Measurements from ENCODE around the gene CACNA1I. TPM values are rescaled to one million over a fixed set of nuclear protein-coding genes. Genes with fewer than 3 reads are reported as not detected.

The CACNA1I gene
- total and polyA plus RNA-seq, 11 donors = 0.01 to 0.07 (median 0.04) TPM; not detected in 6

- WGBS, 4 donors = 57 to 72% (median 63%) methylated on average over 1 of the region's 1 CpG
- H3K9me3 ChIP-seq = no peaks in the 10 kb centered on the region
- DNase-seq = no peak
- no peak overlapping the region for H3K27ac ChIP-seq
- H3K4me1 ChIP-seq = no peaks in the 10 kb centered on the region
- no peak for ATAC-seq
- H3K27me3 ChIP-seq = peaks cover 0 to 26% (median 0%) of the 10 kb centered on the region in 9 donors
- H3K36me3 ChIP-seq = no peaks in the 10 kb centered on the region
- no peak for TF ChIP-seq POLR2A (IDR thresholded peaks at IDR 0.05)
- TF ChIP-seq, protein P1, sequence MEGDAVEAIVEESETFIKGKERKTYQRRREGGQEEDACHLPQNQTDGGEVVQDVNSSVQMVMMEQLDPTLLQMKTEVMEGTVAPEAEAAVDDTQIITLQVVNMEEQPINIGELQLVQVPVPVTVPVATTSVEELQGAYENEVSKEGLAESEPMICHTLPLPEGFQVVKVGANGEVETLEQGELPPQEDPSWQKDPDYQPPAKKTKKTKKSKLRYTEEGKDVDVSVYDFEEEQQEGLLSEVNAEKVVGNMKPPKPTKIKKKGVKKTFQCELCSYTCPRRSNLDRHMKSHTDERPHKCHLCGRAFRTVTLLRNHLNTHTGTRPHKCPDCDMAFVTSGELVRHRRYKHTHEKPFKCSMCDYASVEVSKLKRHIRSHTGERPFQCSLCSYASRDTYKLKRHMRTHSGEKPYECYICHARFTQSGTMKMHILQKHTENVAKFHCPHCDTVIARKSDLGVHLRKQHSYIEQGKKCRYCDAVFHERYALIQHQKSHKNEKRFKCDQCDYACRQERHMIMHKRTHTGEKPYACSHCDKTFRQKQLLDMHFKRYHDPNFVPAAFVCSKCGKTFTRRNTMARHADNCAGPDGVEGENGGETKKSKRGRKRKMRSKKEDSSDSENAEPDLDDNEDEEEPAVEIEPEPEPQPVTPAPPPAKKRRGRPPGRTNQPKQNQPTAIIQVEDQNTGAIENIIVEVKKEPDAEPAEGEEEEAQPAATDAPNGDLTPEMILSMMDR (IDR thresholded peaks at IDR 0.05) = no peak
- no peak overlapping the region for H3K4me3 ChIP-seq
- intact Hi-C loops (cut with DNase I) = no loop called here
These were observed 985 bp downstream of the CACNA1I start for GRCh38 chr22:39571538-39571937.

GRCh38 chr22:39574779-39575551 lies 4.4 kb downstream of the CACNA1I start:
- intact Hi-C loops (cut with DNase I) = no loop called here
- no peak overlapping the region for H3K27ac ChIP-seq
- no peaks in the 10 kb centered on the region for H3K4me1 ChIP-seq
- no peak overlapping the region for H3K4me3 ChIP-seq
- H3K9me3 ChIP-seq = no peaks in the 10 kb centered on the region
- no peak for TF ChIP-seq POLR2A (IDR thresholded peaks at IDR 0.05)
- TF ChIP-seq, protein P1 (IDR thresholded peaks at IDR 0.05) = no peak
- no peaks in the 10 kb centered on the region for H3K36me3 ChIP-seq
- no peak for DNase-seq
- peaks cover 0 to 46% (median 5%) of the 10 kb centered on the region in 9 donors for H3K27me3 ChIP-seq
- no peak for ATAC-seq
- 73 to 79% (median 77%) methylated on average over 12 to 14 of the region's 14 CpGs for WGBS, 4 donors

- Histone ChIP-seq H3K4me1 (no peaks in the 10 kb centered on the region), H3K4me3 (no peak overlapping the region), H3K36me3 (no peaks in the 10 kb centered on the region), H3K27me3 (peaks cover 0 to 49% (median 5%) of the 10 kb centered on the region in 9 donors), H3K9me3 (no peaks in the 10 kb centered on the region), H3K27ac (no peak overlapping the region)
- intact Hi-C loops (cut with DNase I) = no loop called here
- no peak for TF ChIP-seq POLR2A (IDR thresholded peaks at IDR 0.05)
- TF ChIP-seq, protein P1 (IDR thresholded peaks at IDR 0.05) = no peak
- DNase-seq (no peak), ATAC-seq (no peak)
- 88 to 96% (median 91%) methylated on average over 2 of the region's 2 CpGs for WGBS, 4 donors
These were observed 4.9 kb downstream of the CACNA1I start for GRCh38 chr22:39575552-39575825.

DNA sequence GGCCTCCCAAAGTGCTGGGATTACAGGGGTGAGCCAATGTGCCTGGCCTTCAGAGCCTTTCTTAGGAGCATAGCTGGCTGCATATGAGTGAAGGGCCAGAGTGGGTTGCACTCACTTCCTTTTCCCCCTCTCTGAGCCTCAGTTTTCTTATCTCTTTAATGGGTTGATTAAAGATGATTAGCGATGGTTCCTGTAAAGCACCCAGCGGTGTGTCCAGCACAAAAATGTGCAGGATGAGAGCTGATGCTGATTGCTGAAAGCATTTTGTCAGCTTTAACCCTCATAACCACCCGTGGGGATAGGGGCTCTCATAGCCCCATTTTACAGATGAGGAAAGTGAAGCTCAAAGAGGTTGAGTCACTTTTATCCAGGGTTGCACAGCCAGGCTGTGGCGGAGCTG lies 5.5 kb downstream of the CACNA1I start:
- intact Hi-C loops (cut with DNase I) = no loop called here
- no peaks in the 10 kb centered on the region for H3K9me3 ChIP-seq
- H3K36me3 ChIP-seq = no peaks in the 10 kb centered on the region
- DNase-seq = no peak
- no peak overlapping the region for H3K27ac ChIP-seq
- WGBS, 4 donors = 79 to 94% (median 88%) methylated on average over 4 of the region's 4 CpGs
- no peak for ATAC-seq
- H3K4me3 ChIP-seq = no peak overlapping the region
- H3K27me3 ChIP-seq = peaks cover 0 to 47% (median 5%) of the 10 kb centered on the region in 9 donors
- TF ChIP-seq POLR2A (IDR thresholded peaks at IDR 0.05) = no peak
- TF ChIP-seq, protein P1 (IDR thresholded peaks at IDR 0.05) = no peak
- H3K4me1 ChIP-seq = no peaks in the 10 kb centered on the region
